ENCODE results near the gene BRD8.
"Not testable (repeated sequence)": the region's sequence is repeated elsewhere in the genome, so short reads cannot be mapped to it uniquely, and the experiment has no call there.

BRD8 gene

DNA sequence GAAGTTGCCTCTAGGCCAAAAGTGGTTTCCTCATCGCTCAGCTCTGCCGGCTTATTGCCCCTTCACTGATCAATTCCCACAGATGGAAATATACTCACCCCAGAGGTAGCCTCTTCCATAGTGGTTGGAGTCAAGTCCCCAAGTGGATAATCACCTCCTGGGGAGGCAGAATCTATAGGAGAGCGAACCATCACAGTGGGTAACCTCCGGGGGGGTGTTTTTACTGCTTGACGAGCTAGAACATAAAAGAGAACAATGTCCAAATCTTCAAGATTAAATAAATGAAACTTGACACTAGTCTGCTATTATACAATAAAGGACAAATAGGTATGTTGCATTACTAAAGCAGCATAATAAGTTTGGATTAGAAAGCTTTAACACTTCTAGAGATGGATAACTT, 9.3 kb downstream of the BRD8 start:
- in situ Hi-C loops (cut with HindIII; ENCODE audit: low sequenced_read_pairs) = no loop called here

GRCh38 chr5:138163721-138164120, 14.7 kb downstream of the BRD8 start:
- in situ Hi-C loops (cut with HindIII; ENCODE audit: low sequenced_read_pairs) = no loop called here

- in situ Hi-C loops (cut with HindIII; ENCODE audit: low sequenced_read_pairs) = no loop called here
These were observed 17.7 kb downstream of the BRD8 start for GRCh38 chr5:138160706-138161105.

- in situ Hi-C loops (cut with HindIII; ENCODE audit: low sequenced_read_pairs) = no loop called here
These were observed 18.8 kb downstream of the BRD8 start for GRCh38 chr5:138159666-138160065.

- in situ Hi-C loops (cut with HindIII; ENCODE audit: low sequenced_read_pairs) = no loop called here
These were observed 20.8 kb downstream of the BRD8 start for GRCh38 chr5:138157626-138158025.

- in situ Hi-C loops (cut with HindIII; ENCODE audit: low sequenced_read_pairs) = not testable (repeated sequence)
These were observed 22.5 kb downstream of the BRD8 start for GRCh38 chr5:138155977-138156376.

GRCh38 chr5:138149530-138149929, 28.9 kb downstream of the BRD8 start:
- in situ Hi-C loops (cut with HindIII; ENCODE audit: low sequenced_read_pairs) = no loop called here

GRCh38 chr5:138148811-138149210, 29.6 kb downstream of the BRD8 start:
- in situ Hi-C loops (cut with HindIII; ENCODE audit: low sequenced_read_pairs) = no loop called here

DNA sequence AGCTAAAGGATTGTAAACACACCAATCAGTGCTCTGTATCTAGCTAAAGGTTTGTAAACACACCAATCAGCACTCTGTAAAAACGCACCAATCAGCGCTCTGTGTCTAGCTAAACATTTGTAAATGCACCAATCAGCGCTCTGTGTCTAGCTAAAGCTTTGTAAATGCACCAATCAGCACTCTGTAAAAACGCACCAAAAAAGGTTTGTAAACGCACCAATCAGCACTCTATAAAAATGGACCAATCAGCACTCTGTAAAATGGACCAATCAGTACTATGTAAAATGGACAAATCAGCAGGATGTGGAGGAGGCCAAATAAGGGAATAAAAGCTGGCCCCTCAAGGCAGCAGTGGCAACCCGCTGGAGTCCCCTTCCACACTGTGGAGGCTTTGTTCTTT, 34.9 kb downstream of the BRD8 start:
- in situ Hi-C loops (cut with HindIII; ENCODE audit: low sequenced_read_pairs) = not testable (repeated sequence)

DNA sequence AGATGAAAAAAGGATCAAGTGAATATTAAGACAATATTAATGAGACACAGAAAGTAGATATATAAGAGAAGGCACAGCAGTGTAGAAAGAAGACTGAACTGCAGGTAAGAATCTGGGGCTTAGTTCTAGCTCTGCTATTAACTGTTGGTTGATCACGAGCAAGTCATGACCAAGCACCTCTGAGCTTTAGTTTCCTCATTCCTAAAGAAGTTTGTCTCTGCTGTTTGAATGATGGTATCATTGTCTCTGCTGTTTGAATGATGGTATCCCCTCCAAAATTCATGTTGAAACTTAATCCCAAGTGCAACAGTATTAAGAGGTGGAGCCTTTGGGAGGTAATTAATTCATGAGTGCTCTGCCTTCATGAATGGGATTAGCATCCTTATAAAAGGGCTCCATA, 36.7 kb downstream of the BRD8 start:
- in situ Hi-C loops (cut with HindIII; ENCODE audit: low sequenced_read_pairs) = no loop called here

DNA sequence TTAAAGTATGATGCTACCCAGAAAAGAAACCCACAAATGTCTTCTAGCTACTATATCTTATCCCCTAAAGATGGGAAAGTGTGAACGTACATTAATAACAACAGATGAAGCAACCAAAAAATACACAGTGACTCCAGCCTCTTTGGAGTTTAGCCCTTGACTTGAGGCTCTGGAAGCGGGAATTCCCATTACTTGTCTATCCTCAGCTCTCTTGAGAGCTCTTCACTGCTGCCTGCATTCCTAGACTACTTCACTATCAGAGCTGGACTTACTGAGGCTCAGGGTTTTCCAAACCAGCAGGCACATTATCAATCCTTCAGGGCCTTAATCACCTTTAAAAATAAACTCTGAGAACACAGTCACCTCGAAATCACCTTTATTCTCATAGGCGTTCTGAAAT, 38.2 kb downstream of the BRD8 start:
- in situ Hi-C loops (cut with HindIII; ENCODE audit: low sequenced_read_pairs) = no loop called here

DNA sequence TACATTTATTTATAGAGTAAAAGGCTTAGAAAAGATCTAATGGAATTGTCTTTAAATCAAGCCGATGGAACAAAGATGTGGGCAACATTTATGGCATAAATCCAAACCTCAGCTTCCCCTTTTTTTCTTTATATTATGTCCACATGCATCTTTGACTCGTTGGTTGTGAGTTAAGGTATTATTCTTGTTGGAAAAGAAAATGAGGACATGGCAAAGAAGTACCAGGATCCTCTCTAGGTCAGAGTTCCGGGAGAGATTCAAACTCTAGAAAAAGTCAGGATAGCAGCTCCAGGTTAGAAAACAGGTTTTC, 38.7 kb downstream of the BRD8 start:
- in situ Hi-C loops (cut with HindIII; ENCODE audit: low sequenced_read_pairs) = no loop called here

GRCh38 chr5:138138949-138139780, 39.3 kb downstream of the BRD8 start, which contains the start of gene NME5:
Gene NME5, minus strand, starts transcription at chr5:138139428. Its CDS starts 648 bp downstream, at chr5:138138780.
- in situ Hi-C loops (cut with HindIII; ENCODE audit: low sequenced_read_pairs) = no loop called here

- in situ Hi-C loops (cut with HindIII; ENCODE audit: low sequenced_read_pairs) = no loop called here
These were observed 45.9 kb downstream of the BRD8 start for GRCh38 chr5:138132543-138132942.

DNA sequence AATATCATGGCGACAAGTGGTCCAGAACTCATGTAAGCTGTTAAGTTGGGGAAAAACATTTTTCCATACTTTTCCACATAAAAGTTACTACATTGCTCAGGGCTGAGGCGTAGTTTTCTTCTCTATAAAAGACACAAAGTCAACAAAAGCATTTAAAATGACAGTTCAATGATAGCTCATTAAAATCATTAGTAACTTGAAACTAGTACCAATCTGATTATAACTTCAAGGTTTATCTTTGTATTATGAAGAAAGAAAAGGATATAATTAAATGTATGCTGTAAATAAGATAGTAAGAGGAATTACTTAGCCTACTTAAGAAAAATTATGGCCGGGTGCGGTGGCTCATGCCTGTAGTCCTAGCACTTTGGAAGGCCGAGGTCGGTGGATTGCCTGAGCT, 49.1 kb downstream of the BRD8 start:
- in situ Hi-C loops (cut with HindIII; ENCODE audit: low sequenced_read_pairs) = no loop called here

GRCh38 chr5:138128334-138128733, 50.1 kb downstream of the BRD8 start:
- in situ Hi-C loops (cut with HindIII; ENCODE audit: low sequenced_read_pairs) = no loop called here

GRCh38 chr5:138115254-138115653, 63.2 kb downstream of the BRD8 start:
- in situ Hi-C loops (cut with HindIII; ENCODE audit: low sequenced_read_pairs) = no loop called here

GRCh38 chr5:138111937-138112336, 66.5 kb downstream of the BRD8 start:
- in situ Hi-C loops (cut with HindIII; ENCODE audit: low sequenced_read_pairs) = no loop called here

GRCh38 chr5:138111181-138111580, 67.2 kb downstream of the BRD8 start:
- in situ Hi-C loops (cut with HindIII; ENCODE audit: low sequenced_read_pairs) = no loop called here

- in situ Hi-C loops (cut with HindIII; ENCODE audit: low sequenced_read_pairs) = no loop called here
These were observed 68.0 kb downstream of the BRD8 start for GRCh38 chr5:138110266-138110963.

DNA sequence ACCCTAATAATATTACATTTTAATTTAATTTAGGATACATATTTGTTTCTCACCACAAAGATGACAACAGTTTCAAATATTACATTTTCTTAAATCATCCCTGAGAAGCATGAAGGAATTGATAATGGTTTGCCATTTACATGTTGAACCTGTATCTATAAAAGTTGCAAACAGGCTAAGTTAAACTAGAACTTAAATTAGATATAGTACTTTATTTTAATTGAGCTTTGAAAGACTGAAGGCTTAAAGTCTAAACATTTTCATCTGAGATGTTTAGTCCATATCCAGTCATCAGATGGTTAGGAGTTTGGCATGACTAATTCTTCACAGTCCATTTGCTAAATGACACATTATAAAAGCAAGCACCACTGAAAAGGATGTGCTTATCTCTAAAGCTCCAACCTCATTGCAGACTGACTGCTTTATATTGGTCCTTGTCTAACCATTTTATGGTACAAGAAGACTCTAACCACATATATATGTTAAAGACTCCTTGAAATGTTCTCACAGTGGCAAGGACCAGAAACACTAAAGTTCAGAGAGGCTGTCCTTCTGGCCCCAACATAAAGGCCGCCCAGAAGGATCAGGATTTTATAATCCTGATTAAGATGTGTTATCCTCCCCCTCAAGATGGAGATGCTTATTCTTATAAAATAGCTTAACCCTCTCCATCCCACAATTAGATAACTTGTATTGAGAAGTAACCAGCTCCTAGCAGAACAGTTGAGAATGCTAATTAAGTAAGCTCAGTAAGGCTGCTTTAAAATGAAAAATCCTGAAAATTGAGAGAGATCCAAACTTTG, 68.8 kb downstream of the BRD8 start:
- in situ Hi-C loops (cut with HindIII; ENCODE audit: low sequenced_read_pairs) = no loop called here

- in situ Hi-C loops (cut with HindIII; ENCODE audit: low sequenced_read_pairs) = no loop called here
These were observed 71.2 kb downstream of the BRD8 start for GRCh38 chr5:138107213-138107612.

All from DLD1 (cell line).